ENCODE data around the gene CEP85L.

Gene CEP85L

GRCh38 chr6:118489990-118490389, 161.4 kb downstream of the CEP85L start:
- H3K4me3 ChIP-seq (ENCODE audit: low read depth, low read length): no peak overlapping the region
- no peak for TF ChIP-seq POLR2A (IDR thresholded peaks at IDR 0.05; ENCODE audit: extremely low read depth, insufficient read length)
- no peak for TF ChIP-seq MAX (IDR thresholded peaks at IDR 0.05; ENCODE audit: low read depth, low read length)
- no peak for TF ChIP-seq CTCF (IDR thresholded peaks at IDR 0.05; ENCODE audit: low read depth, low read length)
- TF ChIP-seq MYC (IDR thresholded peaks at IDR 0.05; ENCODE audit: low read depth, low read length): no peak
- DNase-seq (ENCODE audit: low read depth): no peak

- TF ChIP-seq CTCF (IDR thresholded peaks at IDR 0.05; ENCODE audit: low read depth, low read length) (no peak), MAX (IDR thresholded peaks at IDR 0.05; ENCODE audit: low read depth, low read length) (no peak), MYC (IDR thresholded peaks at IDR 0.05; ENCODE audit: low read depth, low read length) (no peak), POLR2A (IDR thresholded peaks at IDR 0.05; ENCODE audit: extremely low read depth, insufficient read length) (no peak)
- DNase-seq (ENCODE audit: low read depth): no peak
- H3K4me3 ChIP-seq (ENCODE audit: low read depth, low read length): no peak overlapping the region
Measured at GRCh38 chr6:118488631-118489030, 162.8 kb downstream of the CEP85L start.

- TF ChIP-seq MAX (IDR thresholded peaks at IDR 0.05; ENCODE audit: low read depth, low read length): no peak
- TF ChIP-seq CTCF (IDR thresholded peaks at IDR 0.05; ENCODE audit: low read depth, low read length): no peak
- no peak for TF ChIP-seq POLR2A (IDR thresholded peaks at IDR 0.05; ENCODE audit: extremely low read depth, insufficient read length)
- TF ChIP-seq MYC (IDR thresholded peaks at IDR 0.05; ENCODE audit: low read depth, low read length): no peak
- no peak overlapping the region for H3K4me3 ChIP-seq (ENCODE audit: low read depth, low read length)
- DNase-seq (ENCODE audit: low read depth): no peak
Measured at GRCh38 chr6:118485601-118486550, 165.5 kb downstream of the CEP85L start.

- TF ChIP-seq CTCF (IDR thresholded peaks at IDR 0.05; ENCODE audit: low read depth, low read length): no peak
- TF ChIP-seq MAX (IDR thresholded peaks at IDR 0.05; ENCODE audit: low read depth, low read length): no peak
- no peak for TF ChIP-seq POLR2A (IDR thresholded peaks at IDR 0.05; ENCODE audit: extremely low read depth, insufficient read length)
- no peak for TF ChIP-seq MYC (IDR thresholded peaks at IDR 0.05; ENCODE audit: low read depth, low read length)
- DNase-seq (ENCODE audit: low read depth): no peak
- no peak overlapping the region for H3K4me3 ChIP-seq (ENCODE audit: low read depth, low read length)
Measured at GRCh38 chr6:118476551-118476950, 174.8 kb downstream of the CEP85L start.

- TF ChIP-seq MAX (IDR thresholded peaks at IDR 0.05; ENCODE audit: low read depth, low read length): no peak
- TF ChIP-seq MYC (IDR thresholded peaks at IDR 0.05; ENCODE audit: low read depth, low read length): no peak
- TF ChIP-seq POLR2A (IDR thresholded peaks at IDR 0.05; ENCODE audit: extremely low read depth, insufficient read length): no peak
- no peak for TF ChIP-seq CTCF (IDR thresholded peaks at IDR 0.05; ENCODE audit: low read depth, low read length)
- DNase-seq (ENCODE audit: low read depth): no peak
- H3K4me3 ChIP-seq (ENCODE audit: low read depth, low read length): no peak overlapping the region
Measured at GRCh38 chr6:118473266-118473665, 178.1 kb downstream of the CEP85L start.
